HepG2 (cell line): Measurements from ENCODE around the gene LEMD3. TPM values are rescaled to one million over a fixed set of nuclear protein-coding genes. Genes with fewer than 3 reads are reported as not detected.

ENCODE experiments used
- ARID4A ChIP-seq: sonication (generic); formaldehyde crosslinking; IDR thresholded peaks from 2 replicates; pipeline ENCODE4 v1.5.0; 2020; ENCODE audit warnings: mild to moderate bottlenecking, missing genetic modification reagents, borderline replicate concordance
- BCL3 ChIP-seq: sonication (generic); formaldehyde crosslinking; IDR thresholded peaks from 2 replicates; pipeline ENCODE4 v1.5.1; 2020; ENCODE audit warnings: mild to moderate bottlenecking, missing genetic modification reagents, moderate library complexity
- DMAP1 ChIP-seq: IDR thresholded peaks from 2 replicates; pipeline ENCODE4 v1.6.1; 2016
- GLI4 ChIP-seq: sonication (generic); formaldehyde crosslinking; IDR thresholded peaks from 2 replicates; pipeline ENCODE4 v1.5.1; 2020; ENCODE audit warnings: missing genetic modification reagents, mild to moderate bottlenecking, moderate library complexity, borderline replicate concordance
- HHEX ChIP-seq: IDR thresholded peaks from 2 replicates; pipeline ENCODE4 v1.6.1; 2016; ENCODE audit warnings: control low read depth
- KAT8 ChIP-seq: IDR thresholded peaks from 2 replicates; pipeline ENCODE4 v1.6.1; 2016; ENCODE audit warnings: missing genetic modification reagents, missing compliant biosample characterization
- KDM3A ChIP-seq: IDR thresholded peaks from 2 replicates; pipeline ENCODE4 v1.6.1; 2018; ENCODE audit warnings: low read depth, missing compliant biosample characterization
- MAX ChIP-seq: IDR thresholded peaks from 2 replicates; pipeline ENCODE4 v1.6.1; 2012; ENCODE audit warnings: inconsistent platforms
- MXD4 ChIP-seq: IDR thresholded peaks from 2 replicates; pipeline ENCODE4 v1.6.1; 2016; ENCODE audit warnings: mild to moderate bottlenecking, missing biosample characterization, missing genetic modification reagents
- RFX3 ChIP-seq: IDR thresholded peaks from 2 replicates; pipeline ENCODE4 v1.6.1; 2016; ENCODE audit warnings: missing biosample characterization, missing genetic modification reagents
- SNAPC2 ChIP-seq: sonication (generic); formaldehyde crosslinking; IDR thresholded peaks from 2 replicates; pipeline ENCODE4 v1.8.1; 2022; ENCODE audit warnings: mild to moderate bottlenecking, missing genetic modification reagents
- SRSF1 ChIP-seq: fragments of 200-400 bp; formaldehyde crosslinking; optimal IDR thresholded peaks from 2 replicates; pipeline ENCODE3; 2017; ENCODE audit warnings: mild to moderate bottlenecking, low read depth, low read length, moderate library complexity
- TFDP1 ChIP-seq: IDR thresholded peaks from 2 replicates; pipeline ENCODE4 v1.6.1; 2016; ENCODE audit warnings: missing compliant biosample characterization, missing genetic modification reagents, borderline replicate concordance
- ZBTB7B ChIP-seq: sonication (generic); formaldehyde crosslinking; IDR thresholded peaks from 2 replicates; pipeline ENCODE4 v1.4.0; 2020; ENCODE audit warnings: missing genetic modification reagents
- ZFP41 ChIP-seq: sonication (generic); formaldehyde crosslinking; IDR thresholded peaks from 2 replicates; pipeline ENCODE4 v1.4.0; 2020; ENCODE audit warnings: mild to moderate bottlenecking, missing genetic modification reagents, borderline replicate concordance
- ZGPAT ChIP-seq: IDR thresholded peaks from 2 replicates; pipeline ENCODE4 v1.6.1; 2016; ENCODE audit warnings: mild to moderate bottlenecking
- ZNF263 ChIP-seq: sonication (generic); formaldehyde crosslinking; IDR thresholded peaks from 2 replicates; pipeline ENCODE4 v1.4.0; 2020; ENCODE audit warnings: missing genetic modification reagents
- ZNF274 ChIP-seq: sonication (generic); formaldehyde crosslinking; IDR thresholded peaks from 2 replicates; pipeline ENCODE4 v1.5.1; 2020; ENCODE audit warnings: mild to moderate bottlenecking, missing genetic modification reagents
- ZNF343 ChIP-seq: sonication (generic); formaldehyde crosslinking; IDR thresholded peaks from 2 replicates; pipeline ENCODE4 v1.4.0; 2020; ENCODE audit warnings: mild to moderate bottlenecking, missing genetic modification reagents
- ZNF564 ChIP-seq: sonication (generic); formaldehyde crosslinking; IDR thresholded peaks from 2 replicates; pipeline ENCODE4 v1.8.1; 2023; ENCODE audit warnings: mild to moderate bottlenecking, missing genetic modification reagents
- ZNF607 ChIP-seq: sonication (generic); formaldehyde crosslinking; IDR thresholded peaks from 2 replicates; pipeline ENCODE4 v1.5.1; 2020; ENCODE audit warnings: missing genetic modification reagents, mild to moderate bottlenecking, borderline replicate concordance
- ZNF777 ChIP-seq: sonication (generic); formaldehyde crosslinking; IDR thresholded peaks from 2 replicates; pipeline ENCODE4 v1.4.0; 2020; ENCODE audit warnings: missing genetic modification reagents
- polyA plus RNA-seq, 8 experiments: library from polyadenylated mRNA; depleted of rRNA in 3 of 8; stranded (reverse) in 7 of 8; unstranded in 1 of 8; fragments of >200 nt; fragmentation: Illumina TruSeq in 4 of 8; extraction: Trizol in 4 of 8; gene quantifications; 2 replicates each; pipeline versions ENCODE4 v1.2.1 to v1.2.3, GENCODE V29; 2011 to 2016; ENCODE audit warnings: low read depth in 4 of 8, missing spikeins in 1 of 8, mixed read lengths in 1 of 8; ENCODE audit not compliant: insufficient read depth in 1 of 8
- total RNA-seq, 5 experiments: library from RNA; depleted of rRNA; stranded (reverse); fragments of >200 nt; fragmentation: Illumina TruSeq; extraction: Trizol; gene quantifications; 2 replicates each; pipeline ENCODE4 v1.2.3, GENCODE V29; 2016; ENCODE audit warnings: low read depth in 1 of 5

LEMD3 gene
- total and polyA plus RNA-seq, 2 of the 13 experiments (the other 11 are each of a cell fraction or from before 2014, with no cell fraction given), result 9.3 to 18.7 TPM

GRCh38 chr12:65278576-65279368 is 109.4 kb downstream of the LEMD3 start, which contains the start of gene MSRB3 (continued):
- TF ChIP-seq ZNF343 (CRISPR knock-in tag) (no peak), HHEX (CRISPR knock-in tag) (no peak), ZNF564 (CRISPR knock-in tag) (0 out of 2 replicates have a peak, but pooled peaks have one; percentile 20), SRSF1 (peak; percentile 41), RFX3 (no peak), DMAP1 (CRISPR knock-in tag) (peak; percentile 22; the same call in 1 of the 2 replicates), ZGPAT (CRISPR knock-in tag) (0 out of 2 replicates have a peak, but pooled peaks have one; percentile 15), KDM3A (CRISPR knock-in tag) (0 out of 2 replicates have a peak, but pooled peaks have one; percentile 22), GLI4 (CRISPR knock-in tag) (0 out of 2 replicates have a peak, but pooled peaks have one; percentile 52), ZNF607 (no peak), SNAPC2 (CRISPR knock-in tag) (0 out of 2 replicates have a peak, but pooled peaks have one; percentile 28), MAX (peak; percentile 34; the same call in 1 of the 2 replicates), BCL3 (CRISPR knock-in tag) (0 out of 2 replicates have a peak, but pooled peaks have one; percentile 62), KAT8 (CRISPR knock-in tag) (no peak), ZNF274 (peak; percentile 57; the same call in 1 of the 2 replicates), ZFP41 (no peak), MXD4 (0 out of 2 replicates have a peak, but pooled peaks have one; percentile 13), ZNF263 (CRISPR knock-in tag) (peak; percentile 97), TFDP1 (CRISPR knock-in tag) (0 out of 2 replicates have a peak, but pooled peaks have one; percentile 31), ARID4A (CRISPR knock-in tag) (peak; percentile 55; the same call in 1 of the 2 replicates), ZBTB7B (CRISPR knock-in tag) (peak; percentile 13; the same call in 1 of the 2 replicates), ZNF777 (peak; percentile 57)
